Testis (tissue), 2 donors: Measurements from ENCODE around the gene SPTLC3.

Experiments used
- POLR2A ChIP-seq: fragments of 450-650 bp; IDR thresholded peaks from one replicate; pipeline ENCODE4 v1.6.1; 2017; ENCODE audit warnings: antibody characterized with exemption, mild to moderate bottlenecking, moderate library complexity
- TF ChIP-seq, protein P1 (sequence below), 3 experiments: fragments of 450-650 bp in 2 of 3; fragments of 200-600 bp in 1 of 3; sonication (generic) in 1 of 3; IDR thresholded peaks; one replicate each; pipeline ENCODE4 v1.5.1; 2016 to 2019; ENCODE audit warnings: antibody characterized with exemption in 3 of 3, mild to moderate bottlenecking in 2 of 3, moderate library complexity in 1 of 3

GRCh38 chr20:13140201-13140600, 131.4 kb downstream of the SPTLC3 start:
- TF ChIP-seq POLR2A: no peak
- TF ChIP-seq, protein P1, sequence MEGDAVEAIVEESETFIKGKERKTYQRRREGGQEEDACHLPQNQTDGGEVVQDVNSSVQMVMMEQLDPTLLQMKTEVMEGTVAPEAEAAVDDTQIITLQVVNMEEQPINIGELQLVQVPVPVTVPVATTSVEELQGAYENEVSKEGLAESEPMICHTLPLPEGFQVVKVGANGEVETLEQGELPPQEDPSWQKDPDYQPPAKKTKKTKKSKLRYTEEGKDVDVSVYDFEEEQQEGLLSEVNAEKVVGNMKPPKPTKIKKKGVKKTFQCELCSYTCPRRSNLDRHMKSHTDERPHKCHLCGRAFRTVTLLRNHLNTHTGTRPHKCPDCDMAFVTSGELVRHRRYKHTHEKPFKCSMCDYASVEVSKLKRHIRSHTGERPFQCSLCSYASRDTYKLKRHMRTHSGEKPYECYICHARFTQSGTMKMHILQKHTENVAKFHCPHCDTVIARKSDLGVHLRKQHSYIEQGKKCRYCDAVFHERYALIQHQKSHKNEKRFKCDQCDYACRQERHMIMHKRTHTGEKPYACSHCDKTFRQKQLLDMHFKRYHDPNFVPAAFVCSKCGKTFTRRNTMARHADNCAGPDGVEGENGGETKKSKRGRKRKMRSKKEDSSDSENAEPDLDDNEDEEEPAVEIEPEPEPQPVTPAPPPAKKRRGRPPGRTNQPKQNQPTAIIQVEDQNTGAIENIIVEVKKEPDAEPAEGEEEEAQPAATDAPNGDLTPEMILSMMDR (IDR thresholded peaks at IDR 0.05): no peak
